ENCODE results near the gene RALY. TPM values are rescaled to one million over a fixed set of nuclear protein-coding genes. Genes with fewer than 3 reads are reported as not detected.

The RALY gene
- polyA plus RNA-seq (2011; rRNA removed), result 61.2 and 63.4 TPM in 2 replicates
- 102 and 141 TPM in 2 replicates for polyA plus RNA-seq (2012; cell fraction: cytosol; rRNA removed)
- 90.5 and 104 TPM in 2 replicates for polyA plus RNA-seq (2012; cell fraction: nucleus; rRNA removed)
- 102 to 108 TPM (median 105 TPM) in 3 replicates for polyA plus RNA-seq (2017; fragmentation: RNase III; extraction: RNeasy Plus Mini Kit Qiagen cat#74134 plus additional on column Dnase treatment)
- 79.6 and 107 TPM in 2 replicates for polyA minus RNA-seq (2011; rRNA and poly(A)+ RNA removed)

DNA sequence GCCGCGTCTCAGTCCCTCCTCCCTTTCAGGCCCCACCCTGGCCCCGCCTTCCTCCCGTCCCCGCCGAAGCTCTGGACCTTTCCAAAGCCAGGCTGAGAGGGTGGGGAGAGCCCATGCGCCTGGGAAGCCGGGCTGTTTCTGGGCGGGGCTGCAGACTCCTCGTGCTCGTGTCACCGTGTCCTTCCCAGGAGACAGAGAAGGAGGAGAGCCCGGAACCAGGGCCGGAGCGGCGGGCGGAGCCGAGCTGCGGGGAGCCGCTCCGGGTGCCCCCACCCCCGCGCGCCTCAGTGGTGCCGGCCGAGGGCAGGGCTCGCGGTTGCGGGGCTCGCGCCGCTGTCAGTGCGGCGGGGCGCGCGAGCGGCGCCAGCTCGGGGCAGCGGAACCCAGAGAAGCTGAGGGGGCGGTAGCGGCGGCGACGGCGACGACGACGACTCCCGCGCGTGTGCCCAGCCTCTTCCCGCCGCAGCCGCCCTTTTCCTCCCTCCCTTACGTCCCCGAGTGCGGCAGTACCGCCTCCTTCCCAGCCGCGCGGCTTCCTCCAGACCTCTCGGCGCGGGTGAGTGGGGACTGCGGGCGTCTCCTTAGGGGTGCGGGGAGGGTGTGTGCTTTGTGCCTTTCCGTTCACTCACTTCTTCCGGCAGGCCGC lies at the start of gene RALY:
RALY (plus strand) TSS at position 336 of the 646 bp plus-strand sequence. CDS start 78,164 bp downstream, outside the sequence.
- POLR2A ChIA-PET, result interaction anchor here (0.5 to 1.8 kb wide), 21 partner anchors 8 to 620 kb away, joined by 3 to 15 read pairs (median 4); partner anchors contain the start of genes CBFA2T2, CHMP4B, EIF2S2 and SNTA1
- DNase-seq (ENCODE audit: low read depth in 1 of 2, low spot score in 1 of 2) (peak; percentile 61 to 95), FAIRE-seq (no peak), ATAC-seq (peak; percentile 85)
- Histone ChIP-seq H3K9me3 (no peaks in the 10 kb centered on the region), H3K4me3 (peak within 1 kb of the TSS; percentile 71), H3K4me1 (peaks cover 21% of the 10 kb centered on the region), H3K4me2 (peak within 1 kb of the TSS; percentile 89), H3K27ac (peak within 1 kb of the TSS; percentile 92 to 94)
- TF ChIP-seq HMGXB4 (CRISPR knock-in tag; IDR thresholded peaks at IDR 0.05; ENCODE audit: borderline replicate concordance) (no peak), E2F6 (IDR thresholded peaks at IDR 0.05; ENCODE audit: borderline replicate concordance, low read depth) (peak; percentile 77), NR3C1 (IDR thresholded peaks at IDR 0.05) (no peak), BCL3 (IDR thresholded peaks at IDR 0.05) (peak; percentile 74; the same call in 1 of the 3 replicates), HOXB5 (CRISPR knock-in tag; IDR thresholded peaks at IDR 0.05) (peak; percentile 58; the same call in 1 of the 2 replicates), JUNB (IDR thresholded peaks at IDR 0.05) (no peak), TFCP2L1 (CRISPR knock-in tag; IDR thresholded peaks at IDR 0.05) (0 out of 2 replicates have a peak, but pooled peaks have one; percentile 18), RCOR1 (IDR thresholded peaks at IDR 0.05; ENCODE audit: low read depth, low read length) (no peak), CHD4 (IDR thresholded peaks at IDR 0.05; ENCODE audit: borderline replicate concordance) (no peak), JUN (IDR thresholded peaks at IDR 0.05) (peak in 1 of 2 experiments; percentile 87; a peak in 2 of 5 replicates), PHF8 (IDR thresholded peaks at IDR 0.05; ENCODE audit: borderline replicate concordance, low read depth) (peak; percentile 93), ZFP36 (IDR thresholded peaks at IDR 0.05; ENCODE audit: borderline replicate concordance, partially characterized antibody) (no peak), SREBF2 (IDR thresholded peaks at IDR 0.05) (no peak), TP53 (CRISPR knock-in tag; IDR thresholded peaks at IDR 0.05) (0 out of 2 replicates have a peak, but pooled peaks have one; percentile 26), RAD21 (conservative IDR thresholded peaks at IDR 0.05 in 1 of 2, IDR thresholded peaks at IDR 0.05 in 1 of 2) (no peak), CHD2 (IDR thresholded peaks at IDR 0.05; ENCODE audit: low read length, partially characterized antibody) (no peak), MYC (IDR thresholded peaks at IDR 0.05; ENCODE audit: borderline replicate concordance, low read length) (peak; percentile 89), POLR2A (IDR thresholded peaks at IDR 0.05; ENCODE audit: low read length) (peak; percentile 92), BHLHE40 (IDR thresholded peaks at IDR 0.05; ENCODE audit: low read depth, low read length) (no peak; the same call in 1 of the 2 replicates), FOXS1 (CRISPR knock-in tag; IDR thresholded peaks at IDR 0.05) (no peak), FOSB (CRISPR knock-in tag; IDR thresholded peaks at IDR 0.05) (0 out of 2 replicates have a peak, but pooled peaks have one; percentile 45), GATA3 (IDR thresholded peaks at IDR 0.05; ENCODE audit: borderline replicate concordance) (peak; percentile 60)
- TF ChIP-seq, protein P1, sequence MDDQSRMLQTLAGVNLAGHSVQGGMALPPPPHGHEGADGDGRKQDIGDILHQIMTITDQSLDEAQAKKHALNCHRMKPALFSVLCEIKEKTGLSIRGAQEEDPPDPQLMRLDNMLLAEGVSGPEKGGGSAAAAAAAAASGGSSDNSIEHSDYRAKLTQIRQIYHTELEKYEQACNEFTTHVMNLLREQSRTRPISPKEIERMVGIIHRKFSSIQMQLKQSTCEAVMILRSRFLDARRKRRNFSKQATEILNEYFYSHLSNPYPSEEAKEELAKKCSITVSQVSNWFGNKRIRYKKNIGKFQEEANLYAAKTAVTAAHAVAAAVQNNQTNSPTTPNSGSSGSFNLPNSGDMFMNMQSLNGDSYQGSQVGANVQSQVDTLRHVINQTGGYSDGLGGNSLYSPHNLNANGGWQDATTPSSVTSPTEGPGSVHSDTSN (IDR thresholded peaks at IDR 0.05), result no peak
- TF ChIP-seq, protein P2, sequence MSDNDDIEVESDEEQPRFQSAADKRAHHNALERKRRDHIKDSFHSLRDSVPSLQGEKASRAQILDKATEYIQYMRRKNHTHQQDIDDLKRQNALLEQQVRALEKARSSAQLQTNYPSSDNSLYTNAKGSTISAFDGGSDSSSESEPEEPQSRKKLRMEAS (IDR thresholded peaks at IDR 0.05), result peak; percentile 68
- CTCF ChIA-PET, result interaction anchor here (1.0 to 1.2 kb wide), 3 partner anchors 18 to 28 kb away, joined by 3 to 4 read pairs (median 4); no protein-coding TSS in a partner anchor
- 0% methylated on average over 6 of the region's 72 CpGs for WGBS (ENCODE audit: missing lambda C conversion rate)
